M059J (cell line): ENCODE data around the gene SNX19. TPM values are rescaled to one million over a fixed set of nuclear protein-coding genes. Genes with fewer than 3 reads are reported as not detected.
A peak's percentile ranks its signal among the peaks of the same experiment; 100 is the strongest.
"Not testable (repeated sequence)": the region's sequence is repeated elsewhere in the genome, so short reads cannot be mapped to it uniquely, and the experiment has no call there.

ENCODE experiments used
- DNase-seq: peaks from one replicate; pipeline ENCODE4 v3.0.0-alpha.2; 2012; ENCODE audit warnings: low read depth
- total RNA-seq: library from RNA; depleted of rRNA; stranded (reverse); fragments of >200 nt; shearing (Covaris generic); gene quantifications from 2 replicates; pipeline ENCODE4 v1.2.3, GENCODE V29; 2014

The SNX19 gene
- total RNA-seq, 1 experiment from 2014 or later: 94.3 TPM

GRCh38 chr11:130873761-130874160 lies 42.5 kb downstream of the SNX19 start:
- peak; percentile 74 for DNase-seq

DNA sequence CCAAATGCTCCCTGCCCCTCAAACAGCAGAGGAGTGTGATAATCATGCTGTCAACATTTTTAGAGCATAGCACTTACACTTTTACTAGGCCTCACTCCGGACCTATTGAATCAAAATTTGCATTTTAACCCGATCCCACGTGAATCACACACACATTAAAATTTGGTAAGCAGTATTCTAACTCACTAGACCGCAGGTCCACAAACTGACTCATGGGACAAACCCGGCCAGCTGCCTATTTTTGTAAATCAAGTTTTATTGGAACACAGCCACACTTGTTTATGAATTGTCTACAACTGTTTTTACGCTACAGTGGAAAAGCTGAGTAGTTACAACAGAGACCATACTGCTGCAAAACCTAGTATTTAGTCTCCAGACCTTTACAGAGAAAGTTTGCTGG lies 43.3 kb downstream of the SNX19 start:
- peak; percentile 92 for DNase-seq

DNA sequence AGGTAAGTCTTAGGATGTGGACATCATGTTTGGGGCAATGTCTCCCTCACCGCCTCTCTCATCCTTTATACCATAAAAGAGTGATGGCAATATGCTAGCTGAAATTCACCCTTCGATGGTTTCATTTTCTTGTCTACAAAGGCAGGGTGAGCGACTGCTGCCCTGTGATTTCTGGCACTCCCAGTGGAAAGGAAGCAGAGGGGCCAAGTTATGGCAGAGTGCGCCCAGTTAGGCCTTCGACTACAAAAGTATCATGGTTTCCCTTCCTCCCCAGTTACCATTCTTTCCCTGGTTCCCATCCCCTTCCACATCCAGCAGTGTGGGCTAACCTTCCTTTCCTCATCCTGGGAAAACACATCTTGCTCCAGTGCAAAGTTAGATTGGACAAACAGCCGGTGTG lies 43.8 kb downstream of the SNX19 start:
- DNase-seq: no peak

GRCh38 chr11:130872102-130872501 lies 44.2 kb downstream of the SNX19 start:
- DNase-seq: no peak

DNA sequence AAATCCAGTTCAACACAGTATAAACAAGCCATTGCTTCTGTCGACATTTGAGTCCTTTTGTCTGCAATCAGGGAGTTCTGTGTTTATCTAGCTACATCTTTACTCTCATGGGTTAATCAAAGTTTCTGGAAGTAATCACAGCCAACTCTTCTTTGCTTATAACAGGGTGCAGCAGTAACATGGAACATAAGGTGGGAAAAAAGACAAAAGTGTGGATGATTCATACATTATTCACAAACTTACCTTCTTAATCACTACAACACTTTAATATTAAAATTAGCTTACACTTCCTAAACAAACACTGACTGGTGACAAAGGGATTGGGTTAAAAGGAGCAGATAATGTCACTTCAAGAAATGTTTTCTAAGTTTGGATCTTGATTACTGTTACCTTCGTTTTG lies 44.7 kb downstream of the SNX19 start:
- DNase-seq: no peak

GRCh38 chr11:130868721-130869390 lies 47.4 kb downstream of the SNX19 start:
- DNase-seq: no peak

GRCh38 chr11:130868086-130868710 lies 48.1 kb downstream of the SNX19 start:
- no peak for DNase-seq

DNA sequence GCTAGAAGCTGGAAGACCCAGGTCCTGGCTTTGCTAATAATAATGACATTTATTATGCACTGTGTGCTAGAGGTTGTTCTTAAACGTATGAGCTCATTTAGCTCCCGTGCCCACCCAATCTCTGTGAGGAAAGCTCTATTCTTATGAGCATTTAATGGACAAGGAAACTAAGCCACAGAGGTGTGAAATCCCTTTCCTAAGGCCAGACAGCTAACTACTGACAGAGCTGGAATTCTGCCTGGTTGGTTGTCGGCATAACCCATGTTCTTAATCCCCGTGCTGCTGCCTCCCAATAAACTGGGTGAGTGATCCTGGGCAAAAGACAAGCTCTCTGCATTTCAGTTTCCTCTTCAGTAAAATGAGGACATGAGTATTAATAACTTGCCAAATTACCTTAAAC lies 49.4 kb downstream of the SNX19 start:
- no peak for DNase-seq

- DNase-seq: no peak
These were observed 50.5 kb downstream of the SNX19 start for GRCh38 chr11:130865774-130866114.

DNA sequence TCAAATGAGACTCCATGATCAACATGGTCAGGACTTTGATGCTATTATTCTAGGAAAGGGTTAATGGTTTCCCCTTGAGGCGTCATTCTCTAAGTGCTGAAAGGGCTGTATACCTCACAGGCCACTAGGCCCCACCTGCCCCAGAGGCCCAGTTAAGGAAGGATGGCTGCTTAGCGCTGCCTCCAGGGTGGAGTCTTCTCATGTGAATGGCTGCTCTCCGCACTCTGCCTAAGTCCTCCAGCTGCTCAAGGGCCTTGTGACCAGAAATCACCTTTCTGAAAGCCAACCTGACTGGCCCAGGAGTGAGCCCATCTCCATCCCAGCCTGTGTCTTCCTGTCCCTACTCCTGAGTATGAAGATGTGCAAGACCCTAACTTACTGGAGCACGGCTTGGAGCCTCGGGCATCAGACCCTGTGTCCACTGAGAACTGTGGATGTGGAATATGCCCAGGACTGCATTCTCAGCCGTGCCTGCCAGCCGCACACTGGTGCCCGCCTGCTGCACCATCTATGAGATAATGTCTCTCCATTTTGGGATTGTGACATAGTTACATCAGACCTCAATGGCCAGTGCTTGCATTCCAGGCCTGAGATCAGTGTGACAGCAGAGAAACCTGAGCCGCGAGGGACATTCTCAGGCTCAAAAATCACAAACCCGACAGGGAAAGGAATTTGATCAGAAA lies 51.0 kb downstream of the SNX19 start:
- no peak for DNase-seq

GRCh38 chr11:130861902-130862860 lies 54.1 kb downstream of the SNX19 start:
- peak; percentile 83 for DNase-seq

- no peak for DNase-seq
These were observed 55.0 kb downstream of the SNX19 start for GRCh38 chr11:130861283-130861682.

DNA sequence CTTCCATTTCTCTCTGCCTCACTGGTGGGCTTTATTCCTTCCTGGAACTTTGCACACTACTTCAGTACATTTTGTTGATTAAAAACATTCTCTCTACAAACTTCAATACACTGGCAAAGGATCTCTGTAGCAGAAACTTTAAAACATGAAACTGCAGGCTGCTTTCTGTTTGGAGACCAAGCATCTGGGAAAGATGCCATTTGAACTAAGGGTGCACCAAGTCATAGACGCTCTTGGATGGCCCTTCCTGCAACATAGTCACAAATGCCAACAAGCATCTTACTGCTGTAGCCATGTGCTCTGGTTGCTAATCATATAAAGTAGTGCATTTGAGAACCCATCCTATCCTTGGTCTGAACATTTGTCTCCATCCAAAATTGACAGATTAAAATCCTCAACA lies 56.4 kb downstream of the SNX19 start:
- no peak for DNase-seq

GRCh38 chr11:130858215-130858614 lies 58.1 kb downstream of the SNX19 start:
- DNase-seq: peak; percentile 20

- not testable (repeated sequence) for DNase-seq
These were observed 60.6 kb downstream of the SNX19 start for GRCh38 chr11:130855707-130856106.

DNA sequence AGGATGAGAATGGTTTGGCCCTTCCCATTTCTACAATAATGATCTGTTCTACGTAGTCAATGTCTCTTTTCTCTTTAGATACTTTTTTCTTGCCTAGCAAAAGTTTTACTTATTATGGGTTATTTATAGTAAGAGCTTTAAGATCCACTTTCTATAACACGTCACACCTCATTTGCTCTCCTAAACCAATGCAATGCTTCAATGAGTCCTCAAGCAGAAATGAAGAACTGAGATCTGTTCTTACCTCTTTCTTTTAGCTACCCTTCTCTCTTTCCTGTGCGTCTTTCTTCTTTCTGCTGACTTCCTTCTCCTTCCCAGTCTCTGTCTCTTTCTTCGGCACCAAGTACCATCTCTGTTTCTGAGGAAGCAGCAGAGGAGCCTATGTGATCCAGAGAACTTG lies 61.8 kb downstream of the SNX19 start:
- no peak for DNase-seq

DNA sequence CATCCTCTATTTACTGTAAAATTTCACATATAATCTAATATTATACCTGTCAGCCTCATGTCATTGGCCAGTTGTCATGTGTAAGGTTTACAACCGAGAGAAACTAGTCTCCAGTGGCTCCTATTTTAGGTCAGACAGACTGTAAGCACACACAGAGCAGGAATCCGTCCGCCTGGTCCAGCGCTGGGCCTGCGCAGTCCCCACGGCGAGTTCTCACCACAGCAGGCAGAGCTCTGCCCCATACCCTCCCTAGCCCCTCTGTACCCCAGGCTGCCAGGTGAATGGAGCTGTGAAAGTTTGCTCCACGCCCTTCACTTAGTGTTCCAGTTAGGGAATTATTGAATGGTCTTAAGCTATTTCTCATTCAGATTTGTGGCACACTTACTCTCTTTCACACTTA lies 63.7 kb downstream of the SNX19 start:
- no peak for DNase-seq

GRCh38 chr11:130850185-130850944 lies 65.9 kb downstream of the SNX19 start:
- DNase-seq: no peak

DNA sequence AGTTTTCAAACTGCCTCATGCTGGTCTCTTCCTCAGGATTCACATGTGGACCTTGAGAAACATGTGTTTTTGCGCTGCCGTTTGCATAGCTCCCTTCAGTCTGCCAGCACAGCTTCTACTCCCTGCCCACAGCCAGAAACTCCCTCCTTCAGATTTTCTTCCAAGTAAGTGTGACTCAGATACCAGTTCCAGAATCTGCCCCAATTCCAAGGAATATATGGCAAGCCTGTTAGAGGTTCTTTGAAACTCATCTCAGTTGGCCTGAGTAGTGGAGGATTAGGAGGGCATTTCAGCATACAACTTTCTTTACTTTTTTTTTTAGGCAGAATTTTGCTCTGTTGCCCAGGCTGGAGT lies 67.1 kb downstream of the SNX19 start:
- DNase-seq: peak; percentile 81

- no peak for DNase-seq
These were observed 67.7 kb downstream of the SNX19 start for GRCh38 chr11:130848361-130849214.
